HPDE6-E6E7 (cell line): ENCODE measurements around the gene NUCKS1.

ENCODE experiments used
- DNase-seq: peaks from one replicate; pipeline ENCODE4 v3.0.0; 2011; ENCODE audit warnings: missing footprints; ENCODE audit errors: extremely low spot score

The NUCKS1 gene, protein sequence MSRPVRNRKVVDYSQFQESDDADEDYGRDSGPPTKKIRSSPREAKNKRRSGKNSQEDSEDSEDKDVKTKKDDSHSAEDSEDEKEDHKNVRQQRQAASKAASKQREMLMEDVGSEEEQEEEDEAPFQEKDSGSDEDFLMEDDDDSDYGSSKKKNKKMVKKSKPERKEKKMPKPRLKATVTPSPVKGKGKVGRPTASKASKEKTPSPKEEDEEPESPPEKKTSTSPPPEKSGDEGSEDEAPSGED

DNA sequence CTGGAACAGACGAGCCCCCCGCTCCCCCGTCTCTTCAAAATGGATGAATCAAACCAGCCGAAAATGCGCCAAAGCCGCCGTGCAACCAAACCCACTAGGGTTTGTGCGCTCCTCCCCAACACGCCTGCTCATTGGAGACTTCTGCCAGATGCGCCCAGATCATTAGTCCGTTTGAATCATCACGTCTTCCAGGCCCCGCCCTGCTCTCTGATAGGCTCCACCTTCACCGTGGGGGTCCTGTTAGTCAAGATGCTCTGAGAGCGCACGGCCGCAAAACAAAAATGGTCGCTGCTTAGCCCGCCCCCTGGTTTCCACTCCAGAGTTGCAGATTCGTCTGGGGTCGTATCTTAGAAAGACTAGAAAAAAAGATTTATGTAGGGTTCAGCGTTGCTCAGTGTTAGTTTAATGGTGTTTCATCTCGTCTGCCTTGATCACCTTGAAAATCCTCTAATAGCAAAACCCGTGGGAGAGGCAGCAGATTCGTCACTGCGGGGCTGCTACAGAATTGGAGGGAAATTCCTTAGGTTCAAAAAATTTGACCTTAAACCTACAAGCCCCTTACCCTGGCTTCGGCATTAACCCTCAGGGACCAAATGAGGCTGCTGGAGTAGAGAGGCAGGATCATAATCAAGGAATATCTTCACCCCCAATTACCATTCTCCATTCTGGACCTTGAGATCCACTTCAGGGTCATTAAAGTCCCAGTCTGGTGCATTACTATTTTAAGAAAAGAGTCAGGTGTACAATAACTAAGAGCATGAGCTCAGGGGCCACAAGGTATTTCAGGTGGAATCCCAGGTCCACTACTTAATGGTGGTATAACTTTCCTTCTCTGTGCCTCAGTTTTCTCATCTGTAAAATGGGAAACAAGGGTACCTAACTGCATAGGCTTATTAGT, at the start of gene NUCKS1:
NUCKS1 (minus strand) TSS at position 45 of the 898 bp plus-strand sequence. CDS start 209 bp downstream, outside the sequence.
- DNase-seq = peak; percentile 72

DNA sequence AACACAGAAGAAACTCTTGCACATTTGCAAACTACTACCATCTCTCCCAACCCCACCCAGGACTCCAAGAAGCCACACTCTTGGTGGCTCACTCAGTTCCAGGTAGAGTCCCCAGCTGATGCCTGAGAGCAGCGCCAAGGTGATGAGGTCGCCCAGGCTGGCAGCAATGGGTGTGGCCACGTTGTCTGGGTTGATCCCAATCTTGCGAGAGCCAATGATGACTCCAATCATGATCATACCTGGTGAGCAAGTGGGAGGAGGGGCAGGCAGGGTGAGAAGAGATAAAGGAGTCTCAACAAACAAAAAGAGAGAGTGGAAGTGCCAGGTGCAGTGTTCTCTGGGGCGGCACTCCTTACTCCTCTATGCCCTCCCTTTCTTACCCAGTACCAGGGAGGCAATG, 48.6 kb upstream of the NUCKS1 start:
- DNase-seq = peak; percentile 31

DNA sequence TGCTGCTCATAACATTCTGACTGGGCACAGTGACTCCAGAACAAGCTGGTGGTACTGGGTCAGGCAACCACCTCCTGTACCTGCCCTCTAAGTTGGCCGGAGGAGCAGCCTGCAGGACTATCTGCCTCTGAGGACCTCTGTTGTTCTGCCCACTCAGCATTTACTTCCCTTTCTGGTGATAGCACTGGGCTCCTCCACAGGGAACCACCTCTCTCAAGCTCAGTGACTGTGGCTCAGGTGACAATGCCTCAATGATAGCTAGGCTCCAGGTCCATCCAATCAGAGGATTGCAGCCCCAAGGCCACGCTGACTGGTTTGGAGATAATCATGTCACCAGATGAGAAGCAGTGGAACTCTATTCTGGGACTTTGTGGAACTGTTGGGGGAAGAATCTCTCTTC, 47.2 kb upstream of the NUCKS1 start:
- no peak for DNase-seq

DNA sequence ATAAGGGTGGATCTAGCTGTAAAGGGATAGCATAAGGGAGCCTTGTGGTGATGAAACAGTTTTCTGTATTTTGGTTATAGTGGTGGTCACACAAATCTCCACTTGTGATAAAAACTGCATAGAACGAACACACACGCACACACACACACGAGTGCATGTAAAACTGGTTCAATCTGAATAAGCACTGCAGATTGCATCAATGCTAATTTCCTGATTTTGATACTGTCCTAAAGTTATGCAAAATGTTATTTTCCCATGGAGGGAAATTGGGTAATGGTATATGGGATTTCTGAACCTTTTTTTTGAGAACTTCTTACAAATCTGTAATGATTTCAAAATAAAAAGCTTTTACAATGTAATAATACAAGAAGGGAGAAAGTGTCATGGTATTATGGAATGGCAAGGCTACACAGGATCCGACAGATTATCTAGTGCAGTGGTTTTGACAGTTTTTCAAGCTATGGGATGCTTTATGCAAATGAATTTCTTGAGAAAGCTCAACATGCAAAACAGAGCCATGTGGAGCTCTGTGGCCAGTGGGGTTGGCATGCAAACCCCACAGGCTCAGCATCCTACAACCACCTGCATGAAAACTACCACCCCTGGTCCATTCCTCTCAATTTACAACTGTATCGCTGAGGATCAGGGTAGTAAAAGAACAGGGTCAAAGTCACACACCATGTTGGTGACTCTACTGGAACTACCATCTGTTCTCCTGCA, 44.2 kb upstream of the NUCKS1 start:
- no peak for DNase-seq

DNA sequence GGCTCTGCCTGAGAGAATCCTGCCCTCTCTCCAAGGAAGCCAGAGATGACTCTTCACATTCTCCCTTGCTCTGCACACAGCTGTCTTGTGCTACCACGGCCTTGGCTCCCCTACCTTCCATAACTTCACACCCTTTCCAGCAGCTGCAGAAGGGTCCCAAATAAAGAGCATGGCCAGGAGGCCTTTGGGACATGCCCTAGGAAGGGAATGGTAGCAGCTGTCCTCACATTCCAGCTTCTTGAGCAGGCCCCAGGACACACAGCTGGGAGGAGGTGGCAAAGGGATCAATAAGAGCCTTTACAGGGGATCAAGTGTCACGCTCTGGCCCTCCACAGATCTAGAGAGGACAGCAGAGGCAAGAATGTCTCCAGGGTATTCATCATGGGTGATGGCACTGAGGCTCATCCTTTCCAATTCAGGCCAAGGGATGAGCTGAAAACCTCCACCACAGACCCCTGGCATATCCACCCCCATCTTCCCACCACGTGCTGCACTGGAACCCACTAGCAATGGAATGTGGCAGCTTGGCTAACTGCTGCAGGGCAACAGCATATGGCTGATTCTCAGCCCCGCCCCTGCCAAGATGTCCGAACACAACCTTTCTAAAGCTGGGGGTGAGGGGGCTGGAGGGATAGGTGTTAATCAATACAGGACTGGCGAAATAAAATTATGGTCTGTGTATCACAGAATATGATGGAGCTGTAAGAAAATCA, 43.1 kb upstream of the NUCKS1 start:
- no peak for DNase-seq

DNA sequence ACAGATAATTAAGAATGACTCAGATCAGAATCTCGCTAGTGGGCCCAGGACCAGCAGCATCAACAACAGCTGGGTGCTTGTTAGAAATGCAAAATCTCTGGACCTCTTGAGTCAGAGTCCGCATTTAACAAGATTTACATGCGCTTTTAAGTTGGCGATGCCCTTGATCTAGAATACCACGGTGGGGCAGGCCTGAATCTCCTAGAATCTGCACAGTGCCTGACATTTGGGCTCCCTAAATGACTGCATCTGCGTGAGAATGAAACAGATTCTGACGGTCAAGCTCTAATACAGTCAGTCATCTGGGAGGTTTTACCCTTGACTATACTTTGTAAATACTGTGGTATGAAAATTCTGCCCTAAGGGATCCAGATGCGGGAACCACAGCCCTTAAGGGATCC, 42.5 kb upstream of the NUCKS1 start:
- DNase-seq = no peak

DNA sequence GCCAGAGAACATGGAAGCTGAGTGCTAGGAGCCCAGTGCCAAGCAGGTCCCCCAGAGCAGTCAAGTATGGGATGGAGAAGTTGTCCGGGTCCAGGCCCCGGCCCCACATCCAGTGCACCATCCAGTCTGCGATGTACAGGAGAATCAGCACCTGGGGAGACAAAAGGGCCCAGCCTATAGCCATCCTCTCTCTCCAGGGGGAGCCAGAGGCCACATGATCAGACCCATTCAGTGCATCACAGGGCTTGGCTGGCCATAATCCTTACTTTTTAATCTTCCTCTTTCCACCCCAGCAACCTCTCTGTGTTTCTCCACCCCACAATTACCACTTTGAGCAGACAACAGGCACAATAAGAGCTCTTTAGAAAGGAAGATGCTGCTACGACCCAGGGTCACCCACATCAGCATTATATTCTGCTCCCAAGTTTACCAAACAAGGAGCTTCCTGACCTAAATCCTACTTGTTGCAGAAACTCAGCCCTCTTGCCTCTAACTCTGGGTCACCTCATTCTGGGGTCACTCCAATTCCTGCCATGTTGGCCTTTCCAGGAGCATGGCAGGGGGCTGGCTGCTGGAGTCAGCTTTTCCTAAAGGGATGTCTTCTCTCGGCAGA, 41.7 kb upstream of the NUCKS1 start:
- DNase-seq = peak; percentile 74

DNA sequence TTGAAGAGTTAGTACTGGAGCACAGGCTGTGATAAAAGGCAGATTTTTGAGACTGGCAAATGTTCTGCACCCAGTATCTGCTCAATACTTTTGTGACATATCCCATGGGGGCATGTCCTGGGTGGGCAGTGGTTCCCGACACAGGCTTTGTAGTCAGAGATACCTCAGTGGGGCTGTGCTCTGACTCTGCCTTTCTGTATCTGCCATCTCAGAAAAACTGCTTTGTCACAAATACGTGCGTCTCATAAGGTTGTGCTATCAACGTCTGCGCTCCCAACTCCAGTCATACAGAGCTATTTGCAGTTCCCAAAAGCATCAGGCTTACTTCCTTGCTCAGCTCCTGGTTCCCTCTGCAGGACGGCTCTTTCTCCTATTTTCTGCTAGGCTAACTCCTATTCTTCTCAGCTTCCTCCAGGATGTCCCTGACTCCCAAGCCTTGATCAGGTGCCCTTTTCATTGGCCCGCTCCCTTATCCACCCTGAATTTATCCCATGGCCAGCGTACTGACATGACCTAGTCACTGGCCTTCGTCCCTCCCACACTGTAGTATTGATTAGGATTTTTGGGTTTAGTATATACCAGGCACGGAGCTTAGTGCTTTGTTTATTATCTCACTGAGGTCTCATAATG, 37.4 kb upstream of the NUCKS1 start:
- DNase-seq = no peak

DNA sequence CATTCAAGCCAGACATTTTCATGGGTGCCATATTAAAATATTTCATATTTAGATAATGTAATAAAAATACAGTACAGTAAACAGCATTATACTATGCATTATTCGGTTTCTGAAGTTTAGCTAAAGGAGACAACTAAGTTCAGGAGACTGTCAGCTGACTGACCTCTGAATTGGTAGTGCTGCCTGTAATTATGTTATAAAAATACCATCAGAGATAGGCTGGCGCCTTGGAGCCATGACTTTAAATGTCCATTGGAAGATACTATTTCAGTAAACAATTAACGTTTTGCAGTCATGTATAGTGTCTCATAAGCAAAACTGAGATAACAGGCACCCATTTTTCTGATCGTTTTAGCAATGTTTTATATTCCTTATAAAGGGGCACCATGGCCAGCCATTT, 36.6 kb upstream of the NUCKS1 start:
- DNase-seq = no peak

DNA sequence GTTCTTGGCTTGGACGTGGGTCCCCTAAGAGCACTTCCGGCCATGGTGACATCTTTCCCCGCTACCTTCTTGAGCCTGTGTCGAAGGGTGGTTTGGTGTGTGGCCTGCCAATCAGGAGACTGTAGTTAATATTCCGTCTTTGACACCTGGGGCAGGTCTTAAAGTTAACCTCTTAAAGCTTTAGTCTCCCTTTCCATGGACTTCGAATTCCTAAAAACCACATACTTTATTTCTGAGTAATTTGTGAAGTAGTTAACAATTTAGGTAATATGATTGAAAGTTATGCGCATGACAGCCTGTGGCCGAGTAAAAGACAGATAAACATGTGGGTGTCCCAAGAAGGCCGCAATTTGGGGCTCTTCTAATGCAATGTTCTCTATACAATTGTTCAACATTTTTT, 35.5 kb upstream of the NUCKS1 start:
- no peak for DNase-seq

DNA sequence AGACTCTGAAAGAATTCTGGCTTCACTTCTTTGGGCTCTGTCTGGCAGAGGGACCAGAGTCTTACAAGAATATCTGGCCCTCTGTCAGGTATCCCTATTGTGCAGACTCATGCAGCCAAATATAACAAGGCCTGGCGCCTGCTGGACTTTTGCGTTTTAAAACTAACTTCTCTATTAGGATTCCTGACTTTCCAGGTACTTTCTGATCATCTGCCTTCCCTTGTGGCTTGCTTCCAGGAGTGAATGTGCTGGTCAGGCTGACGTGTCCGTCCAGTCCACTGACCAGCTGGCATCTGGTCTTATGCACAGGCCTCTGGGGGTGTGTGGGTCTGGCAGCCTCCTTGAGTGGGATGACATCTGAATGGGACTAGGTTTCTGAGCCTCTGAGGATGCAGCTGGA, 33.9 kb upstream of the NUCKS1 start:
- DNase-seq = no peak

DNA sequence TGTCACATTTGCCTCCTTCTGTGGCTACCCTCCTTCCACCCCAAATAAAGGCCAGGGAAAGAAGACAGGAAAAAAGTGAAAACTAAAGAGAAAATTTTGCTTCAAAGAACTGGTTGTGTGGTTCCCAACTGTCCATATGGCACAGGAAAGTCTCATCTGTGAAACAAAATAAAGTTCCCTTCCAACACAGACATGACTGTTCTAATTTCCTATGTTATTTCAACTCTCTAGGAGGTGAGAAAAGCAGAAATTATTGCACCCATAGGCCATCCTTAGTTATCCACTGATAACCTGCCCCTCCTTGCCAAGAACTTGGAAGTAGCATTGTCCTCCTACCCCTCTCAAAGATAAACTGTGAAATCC, 33.4 kb upstream of the NUCKS1 start:
- no peak for DNase-seq

DNA sequence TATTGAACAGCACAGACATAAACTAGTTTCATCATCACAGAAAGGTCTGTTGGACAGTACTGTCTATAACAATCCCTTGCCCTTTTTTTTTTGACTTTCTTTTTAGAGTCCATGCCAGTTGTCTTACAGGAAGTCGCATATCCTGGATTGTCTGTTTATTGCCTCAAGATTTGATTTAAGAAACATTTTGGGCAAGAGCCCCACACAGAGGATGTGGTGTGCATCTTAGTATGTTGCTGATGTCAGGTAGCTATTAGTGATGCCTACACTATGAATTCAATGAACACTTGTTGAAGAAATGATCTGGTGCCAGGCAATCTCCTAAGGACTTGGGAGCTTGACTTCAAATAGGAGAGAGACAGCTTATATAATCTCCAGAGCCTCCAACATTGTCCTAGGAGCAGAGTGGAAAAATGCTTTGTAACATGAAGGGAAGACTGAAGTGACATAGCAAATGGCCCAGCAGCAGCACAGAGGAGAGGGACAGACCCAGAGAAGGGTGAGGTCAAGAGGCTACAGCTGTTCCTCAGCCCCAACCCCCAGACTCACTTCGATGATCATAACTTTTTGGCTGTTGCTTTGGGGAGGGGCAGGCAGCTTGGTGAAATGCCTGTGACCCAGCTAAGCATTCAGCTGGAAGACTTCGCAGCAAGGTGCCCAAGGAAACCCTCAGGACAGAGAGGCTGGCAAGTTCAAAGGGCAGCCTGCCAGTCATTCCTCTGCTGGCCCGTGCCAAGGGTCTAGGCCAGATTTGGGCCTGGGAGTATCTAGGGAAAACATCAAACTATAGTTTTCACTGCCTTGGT, 32.8 kb upstream of the NUCKS1 start:
- no peak for DNase-seq

DNA sequence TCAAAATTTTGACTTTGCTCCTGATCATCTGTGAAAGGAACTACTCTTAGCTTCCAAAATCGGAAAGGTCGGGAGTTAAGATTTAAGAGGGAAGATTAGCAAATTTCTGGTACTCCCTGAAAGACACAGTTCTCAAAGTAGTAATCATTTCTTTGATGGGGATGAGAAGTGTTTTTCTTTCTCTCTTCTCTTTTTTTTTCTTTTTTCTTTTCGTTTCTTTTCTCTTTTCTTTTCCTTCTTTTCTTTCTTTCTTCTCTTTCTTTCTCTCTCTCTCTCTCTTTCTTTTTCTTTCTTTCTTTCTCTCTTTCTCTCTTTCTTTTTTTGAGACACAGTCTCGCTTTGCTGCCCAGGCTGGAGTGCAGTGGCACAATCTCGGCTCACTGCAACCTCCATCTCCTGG, 30.4 kb upstream of the NUCKS1 start:
- no peak for DNase-seq

DNA sequence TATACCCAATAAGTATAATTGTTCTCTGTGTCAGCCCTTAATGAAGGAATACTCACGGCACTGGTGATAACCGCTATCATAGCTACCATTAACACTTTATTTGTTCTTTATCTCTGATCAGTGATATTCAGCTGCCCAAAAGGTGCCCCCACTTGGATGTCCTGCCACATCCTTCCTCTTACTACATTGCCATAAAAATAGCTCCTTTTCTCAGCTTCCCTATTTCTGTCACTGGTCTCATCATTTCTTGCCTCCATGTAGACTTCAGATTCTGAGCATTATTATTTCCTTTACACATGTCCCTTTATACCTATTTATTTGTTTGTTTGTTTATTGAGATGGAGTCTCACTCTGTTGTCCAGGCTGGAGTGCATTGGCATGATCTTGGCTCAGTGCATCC, 28.0 kb upstream of the NUCKS1 start:
- no peak for DNase-seq

DNA sequence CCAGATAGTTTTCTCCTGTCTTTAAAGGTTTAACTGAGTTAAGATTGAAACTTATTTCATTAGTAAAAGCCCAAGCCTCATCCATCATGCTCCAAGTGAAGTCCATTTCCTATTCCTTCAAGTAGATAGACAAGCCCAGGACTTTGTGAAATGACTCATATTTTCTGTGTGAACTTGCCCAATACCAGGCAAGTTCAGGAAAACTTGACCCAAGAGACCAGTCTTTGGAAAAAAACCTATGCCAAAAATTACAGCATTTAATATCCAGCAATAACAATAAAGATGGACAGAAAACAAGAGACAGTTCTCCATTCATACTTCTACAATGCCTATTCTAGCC, 25.7 kb upstream of the NUCKS1 start:
- no peak for DNase-seq

DNA sequence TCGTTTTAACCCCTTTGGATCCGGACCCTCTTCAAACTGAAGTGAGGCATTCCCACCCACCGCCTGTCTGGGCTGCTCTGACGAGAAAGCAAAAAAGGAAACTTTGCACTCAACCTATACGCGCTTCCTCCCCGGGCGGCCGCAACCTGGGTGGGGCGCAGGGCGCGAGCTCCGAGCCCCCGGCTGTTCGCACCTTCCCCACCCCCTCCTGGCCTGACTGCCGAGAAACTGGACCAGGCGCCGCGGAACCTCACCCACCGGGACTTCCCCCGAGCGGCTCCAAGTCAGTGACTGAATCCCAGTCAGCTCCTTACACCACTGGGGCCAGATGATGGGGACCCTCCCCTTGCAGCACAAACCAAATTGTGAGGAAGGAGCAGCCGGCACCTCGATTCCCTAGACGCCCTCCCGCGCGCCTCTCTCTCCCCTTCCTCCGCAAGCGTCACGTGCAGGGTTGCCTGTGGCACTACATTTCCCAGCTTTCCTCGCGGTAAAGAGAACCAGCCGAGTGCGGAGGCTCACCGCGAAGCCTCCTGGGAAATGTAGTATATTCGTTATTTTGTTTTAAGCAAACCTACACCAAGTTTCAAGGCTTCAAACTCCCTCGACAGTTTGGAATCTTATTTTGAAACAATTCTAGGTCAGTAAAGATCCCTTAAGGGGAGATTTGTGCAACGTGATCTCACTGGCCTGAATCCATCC, 25.2 kb upstream of the NUCKS1 start, which contains the start of gene RAB29:
RAB29 (minus strand) TSS at position 468 of the 702 bp plus-strand sequence. CDS start 526 bp downstream, outside the sequence.
- peak; percentile 68 for DNase-seq

DNA sequence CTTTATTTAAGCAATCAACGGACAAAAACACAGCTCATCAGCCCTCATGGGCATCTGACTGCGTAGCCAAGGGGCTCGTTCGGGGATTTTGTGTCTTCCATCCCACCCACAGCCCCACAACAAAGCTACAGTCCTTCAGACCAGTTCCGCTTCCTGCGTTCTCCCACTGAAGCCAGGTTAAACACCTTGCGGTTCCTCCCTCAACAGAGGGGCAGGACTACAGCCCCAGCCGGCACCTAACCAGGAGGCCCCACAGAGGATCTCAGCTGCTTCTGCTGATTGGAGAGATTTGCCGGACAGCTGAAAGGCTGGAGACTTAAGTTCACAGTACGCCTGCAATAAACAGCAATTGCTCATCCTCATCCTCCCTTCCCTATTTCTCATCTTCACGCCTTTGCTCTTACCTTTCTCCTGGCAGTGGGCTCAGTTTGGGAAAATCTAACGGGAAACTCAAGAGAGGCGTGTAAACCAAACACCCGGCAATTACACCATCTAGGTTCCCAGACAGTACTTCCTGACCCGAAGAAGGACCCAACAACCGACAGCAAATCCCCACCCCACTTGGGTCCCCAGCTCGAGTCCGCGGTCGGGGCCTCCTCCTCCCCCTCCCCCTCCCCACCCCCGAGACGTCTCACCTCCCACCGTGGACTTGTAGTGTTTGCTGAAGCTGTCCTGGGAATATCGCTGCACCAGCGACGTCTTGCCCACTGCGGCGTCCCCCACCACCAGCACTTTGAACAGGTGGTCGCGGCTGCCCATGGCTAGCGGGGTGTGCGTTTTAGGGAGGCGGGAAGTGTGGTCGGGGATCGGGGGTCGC, 24.4 kb upstream of the NUCKS1 start:
- DNase-seq = no peak

DNA sequence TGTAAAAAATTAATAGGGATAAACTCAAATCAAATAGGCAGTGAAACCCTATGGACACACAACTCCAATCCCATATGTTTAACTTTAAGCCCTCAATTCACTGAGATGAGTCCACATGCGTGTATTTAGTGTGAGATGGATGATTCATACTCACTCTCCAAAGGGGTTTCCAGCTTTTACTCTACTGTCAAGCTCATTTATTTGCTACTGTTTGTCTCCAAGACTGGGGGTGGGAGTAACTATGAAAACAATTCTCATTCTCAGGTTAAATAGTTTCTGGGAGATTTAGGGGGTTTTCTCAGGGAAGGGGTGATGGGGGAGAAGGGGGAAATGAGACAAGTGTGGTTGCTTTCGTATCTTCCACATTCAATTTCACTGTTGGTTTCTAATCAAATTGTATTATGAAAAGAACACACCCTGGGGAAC, 22.6 kb upstream of the NUCKS1 start:
- DNase-seq = no peak
